MM.1S (cell line): Measurements from ENCODE around the gene AP2M1.

Experiments
- EZH2 ChIP-seq: fragments of 300-600 bp; sonication (generic); optimal IDR thresholded peaks from 2 replicates; pipeline ENCODE3; 2017; ENCODE audit warnings: low read depth, mild to moderate bottlenecking, antibody characterized with exemption, low read length, mixed read lengths
- TF ChIP-seq, protein P1 (sequence below): fragments of 300-600 bp; sonication (generic); IDR thresholded peaks from 2 replicates; pipeline ENCODE4 v1.5.1; 2016; ENCODE audit warnings: antibody characterized with exemption, low read length, mixed read lengths

DNA sequence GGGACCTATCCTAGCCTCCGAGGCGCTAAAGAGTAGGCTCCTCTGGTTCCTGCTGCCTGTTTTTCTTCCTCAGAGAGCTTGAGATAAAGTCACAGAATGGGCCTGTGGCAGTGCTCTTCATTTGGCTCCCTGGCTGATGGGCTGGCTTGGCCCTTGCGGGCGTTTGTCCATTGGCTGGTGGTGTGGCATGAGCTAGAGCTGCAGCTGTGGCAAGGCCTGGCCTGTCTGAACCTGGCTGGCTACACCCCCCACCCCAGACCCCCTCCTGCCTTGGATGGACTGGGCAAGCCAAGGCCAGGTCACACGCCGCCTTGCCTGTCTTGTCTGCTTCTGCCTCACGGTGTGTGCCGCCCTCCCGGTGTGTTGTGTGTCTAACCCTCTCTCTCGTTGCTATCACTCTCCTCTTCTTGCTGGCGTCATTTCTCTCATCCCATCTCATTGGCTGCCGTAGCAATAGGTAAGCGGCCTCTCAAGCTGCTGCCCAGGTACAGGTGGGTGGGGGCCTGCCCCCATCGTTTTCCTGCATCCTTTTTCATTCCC is 3.2 kb downstream of the AP2M1 start:
- TF ChIP-seq, protein P1, sequence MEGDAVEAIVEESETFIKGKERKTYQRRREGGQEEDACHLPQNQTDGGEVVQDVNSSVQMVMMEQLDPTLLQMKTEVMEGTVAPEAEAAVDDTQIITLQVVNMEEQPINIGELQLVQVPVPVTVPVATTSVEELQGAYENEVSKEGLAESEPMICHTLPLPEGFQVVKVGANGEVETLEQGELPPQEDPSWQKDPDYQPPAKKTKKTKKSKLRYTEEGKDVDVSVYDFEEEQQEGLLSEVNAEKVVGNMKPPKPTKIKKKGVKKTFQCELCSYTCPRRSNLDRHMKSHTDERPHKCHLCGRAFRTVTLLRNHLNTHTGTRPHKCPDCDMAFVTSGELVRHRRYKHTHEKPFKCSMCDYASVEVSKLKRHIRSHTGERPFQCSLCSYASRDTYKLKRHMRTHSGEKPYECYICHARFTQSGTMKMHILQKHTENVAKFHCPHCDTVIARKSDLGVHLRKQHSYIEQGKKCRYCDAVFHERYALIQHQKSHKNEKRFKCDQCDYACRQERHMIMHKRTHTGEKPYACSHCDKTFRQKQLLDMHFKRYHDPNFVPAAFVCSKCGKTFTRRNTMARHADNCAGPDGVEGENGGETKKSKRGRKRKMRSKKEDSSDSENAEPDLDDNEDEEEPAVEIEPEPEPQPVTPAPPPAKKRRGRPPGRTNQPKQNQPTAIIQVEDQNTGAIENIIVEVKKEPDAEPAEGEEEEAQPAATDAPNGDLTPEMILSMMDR = no peak
- TF ChIP-seq EZH2 = no peak
